Stimulated activated CD8-positive, alpha-beta memory T cell treated with anti-CD3 and anti-CD28 coated beads, Interleukin-2, amount 100 ng/mL, for 1 hour (primary cell): ENCODE results near the gene TRAF3IP1.

ENCODE experiments used
- DNase-seq, 2 donors: peaks; one replicate each; pipeline ENCODE4 v3.0.0-alpha.2; 2020; ENCODE audit warnings: low read depth in 2 of 2

Gene TRAF3IP1

DNA sequence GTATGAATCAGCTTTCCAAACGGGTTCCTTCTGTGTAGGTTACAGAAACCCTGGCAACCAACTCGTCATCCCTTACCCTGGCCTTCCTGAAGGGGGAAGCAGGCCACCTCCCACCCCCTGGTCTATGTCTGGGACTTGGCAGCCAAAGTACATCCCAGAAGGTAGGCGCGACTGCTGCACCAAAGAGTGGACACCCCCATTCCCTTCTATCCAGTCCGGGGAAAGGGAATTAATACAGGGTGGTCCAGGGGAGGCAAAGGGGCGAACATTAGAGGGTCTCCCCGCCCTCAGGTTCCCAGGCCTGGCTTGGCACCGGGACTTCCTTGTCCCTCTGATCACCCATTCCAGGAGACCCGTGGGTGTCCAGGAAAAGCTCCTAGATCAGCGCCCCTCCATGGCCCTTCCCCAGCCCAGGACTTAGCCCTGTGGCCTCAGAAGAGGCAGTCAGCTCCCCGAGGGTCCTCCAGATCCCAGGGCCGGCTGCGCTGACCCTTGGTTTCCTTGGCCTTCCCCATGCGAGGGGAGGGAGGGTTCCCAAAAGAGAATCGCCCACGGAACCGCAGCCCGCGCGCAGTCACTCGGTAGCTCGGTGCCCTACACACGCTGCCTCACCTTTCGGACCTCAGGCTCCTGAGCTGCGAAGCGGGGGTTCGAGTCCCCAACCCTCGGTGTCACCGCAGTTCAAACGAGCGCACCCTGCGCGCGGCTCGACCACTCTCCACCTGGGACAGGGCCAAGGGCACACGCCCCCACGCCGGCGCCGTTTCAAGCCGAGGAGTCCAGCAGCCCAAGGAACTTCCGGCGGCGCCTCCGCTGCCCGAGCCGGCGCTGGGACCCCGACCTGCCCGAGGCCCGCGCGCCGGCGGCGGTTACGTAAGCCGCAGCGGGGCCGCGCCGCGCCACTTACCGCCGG, 32.3 kb upstream of the TRAF3IP1 start, which contains the start of gene PER2:
Gene PER2, minus strand, starts transcription at position 874 of the 913 bp plus-strand sequence. CDS start 10,674 bp downstream, outside the sequence.
- no peak for DNase-seq

DNA sequence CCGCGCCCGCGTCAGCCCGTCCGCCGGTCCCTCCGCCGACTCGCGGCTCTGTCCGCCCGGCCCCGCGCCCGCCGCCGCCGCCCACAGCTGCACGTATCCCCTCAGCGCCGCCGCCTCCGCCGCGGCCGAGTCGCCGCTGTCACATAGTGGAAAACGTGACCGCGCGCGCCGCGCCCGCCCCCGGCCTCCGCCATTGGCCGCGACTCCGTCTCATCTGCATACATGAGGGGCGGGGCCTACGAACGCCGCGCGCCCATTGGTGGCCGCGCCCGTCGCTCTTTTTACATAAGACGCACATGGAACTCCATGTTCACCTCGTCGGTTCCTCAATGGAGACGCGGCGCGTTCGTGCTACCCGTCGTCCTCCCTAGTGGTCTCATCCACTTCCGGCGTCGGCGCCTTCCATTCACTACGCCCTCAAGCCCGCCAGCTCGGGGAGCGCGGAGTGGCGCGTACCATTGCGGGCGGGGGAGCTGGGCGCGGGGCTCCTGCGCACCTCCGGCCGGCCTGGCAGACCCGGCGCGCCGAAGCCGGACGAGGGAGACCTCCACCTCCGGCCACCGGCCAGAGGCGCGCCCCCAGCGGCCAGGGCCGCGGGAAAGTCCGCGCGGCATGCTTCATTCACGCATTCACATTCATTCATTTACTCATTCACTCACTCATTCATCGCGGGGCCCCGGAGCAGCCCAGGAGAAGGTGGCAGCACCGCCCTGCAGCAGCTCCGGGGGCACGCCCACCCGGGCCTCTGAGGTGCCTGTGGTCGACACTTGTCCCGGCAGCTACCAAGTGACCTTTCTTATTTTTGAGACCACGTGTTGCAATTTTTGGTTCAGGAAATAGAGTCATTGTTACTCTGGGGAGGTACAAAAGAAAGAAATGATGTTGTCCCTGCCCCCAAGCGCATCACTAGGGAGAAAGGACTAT, 31.4 kb upstream of the TRAF3IP1 start:
- peak; percentile 95 to 98 for DNase-seq

DNA sequence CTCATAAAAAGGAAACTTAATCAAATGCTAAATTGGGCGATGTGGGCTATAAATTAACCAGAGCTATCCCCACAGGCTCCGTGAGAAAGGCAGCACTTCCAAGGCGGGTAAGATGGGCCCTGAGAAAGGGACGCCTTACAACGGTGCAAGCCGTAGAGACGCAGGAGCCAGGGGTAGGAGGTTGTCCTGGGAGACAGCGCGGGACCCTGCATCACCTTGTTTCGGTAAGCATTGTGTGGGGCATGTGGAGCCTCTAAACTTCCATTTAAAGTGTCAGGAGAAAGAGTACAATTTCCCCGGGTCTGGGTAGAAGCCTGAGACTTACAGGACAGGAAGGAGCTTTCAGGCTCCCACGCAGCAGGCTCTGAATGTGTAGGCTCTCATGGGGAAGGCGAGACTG, 30.7 kb upstream of the TRAF3IP1 start:
- no peak for DNase-seq

DNA sequence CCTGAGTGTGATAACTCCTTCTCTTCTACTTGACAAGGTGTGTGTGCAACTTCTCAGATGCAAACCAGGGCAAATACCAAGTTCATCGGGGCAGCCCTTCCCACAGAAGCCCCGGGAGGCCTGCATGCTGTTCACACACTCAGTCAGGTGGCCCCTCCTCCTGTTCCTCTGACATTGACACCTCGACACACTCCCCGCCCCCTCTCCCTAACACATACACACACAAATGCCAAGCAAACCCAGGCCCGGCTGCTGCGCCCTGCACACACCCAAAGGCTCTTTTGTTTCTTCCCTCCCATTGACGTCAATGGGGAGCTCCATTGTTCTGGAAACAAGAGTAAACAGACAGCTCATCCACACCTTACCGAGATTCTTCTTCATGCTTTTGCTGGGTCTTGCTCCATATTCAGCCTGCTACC, 30.2 kb upstream of the TRAF3IP1 start:
- peak in 1 of 2 donors; percentile 21 for DNase-seq

DNA sequence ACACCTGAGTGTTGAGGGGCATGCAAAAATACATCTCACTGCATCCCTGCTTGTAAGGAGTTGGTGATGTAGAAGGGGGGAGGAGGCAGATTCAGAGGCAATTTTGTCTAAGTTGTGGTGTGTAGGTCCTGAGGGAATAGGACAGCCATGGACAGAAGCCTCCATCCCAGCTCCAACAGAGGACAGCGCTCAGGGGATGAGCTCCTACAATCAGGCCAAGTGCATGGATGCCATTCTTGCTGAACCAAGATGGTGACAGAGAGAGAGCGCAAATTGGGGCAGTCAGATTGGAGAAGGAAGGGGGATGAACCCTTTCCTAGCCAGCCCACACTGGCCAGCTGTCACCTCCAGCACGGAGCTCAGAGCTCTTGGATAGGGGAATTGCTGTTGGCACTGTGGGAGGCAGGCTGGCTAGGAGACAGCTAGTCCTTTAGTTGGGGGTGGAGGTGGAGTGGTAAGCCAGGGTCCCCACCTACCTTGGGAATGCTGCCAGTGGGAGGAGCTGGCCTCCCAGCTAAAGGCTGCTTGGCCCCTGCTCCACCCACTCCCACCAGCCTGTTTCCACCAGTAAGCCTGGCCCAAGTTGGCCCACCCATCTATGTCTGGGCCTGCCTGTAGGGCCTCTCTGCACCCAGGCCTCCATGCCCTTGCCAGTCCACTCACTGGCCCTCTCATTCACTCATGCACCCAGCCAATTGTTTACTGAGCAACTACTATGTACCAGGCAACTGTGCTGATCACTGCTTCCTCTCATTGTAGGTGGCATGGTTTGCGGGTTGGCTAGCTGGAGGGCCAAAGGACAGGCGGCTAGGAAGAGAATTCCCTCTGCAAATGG, 29.4 kb upstream of the TRAF3IP1 start:
- DNase-seq = no peak

DNA sequence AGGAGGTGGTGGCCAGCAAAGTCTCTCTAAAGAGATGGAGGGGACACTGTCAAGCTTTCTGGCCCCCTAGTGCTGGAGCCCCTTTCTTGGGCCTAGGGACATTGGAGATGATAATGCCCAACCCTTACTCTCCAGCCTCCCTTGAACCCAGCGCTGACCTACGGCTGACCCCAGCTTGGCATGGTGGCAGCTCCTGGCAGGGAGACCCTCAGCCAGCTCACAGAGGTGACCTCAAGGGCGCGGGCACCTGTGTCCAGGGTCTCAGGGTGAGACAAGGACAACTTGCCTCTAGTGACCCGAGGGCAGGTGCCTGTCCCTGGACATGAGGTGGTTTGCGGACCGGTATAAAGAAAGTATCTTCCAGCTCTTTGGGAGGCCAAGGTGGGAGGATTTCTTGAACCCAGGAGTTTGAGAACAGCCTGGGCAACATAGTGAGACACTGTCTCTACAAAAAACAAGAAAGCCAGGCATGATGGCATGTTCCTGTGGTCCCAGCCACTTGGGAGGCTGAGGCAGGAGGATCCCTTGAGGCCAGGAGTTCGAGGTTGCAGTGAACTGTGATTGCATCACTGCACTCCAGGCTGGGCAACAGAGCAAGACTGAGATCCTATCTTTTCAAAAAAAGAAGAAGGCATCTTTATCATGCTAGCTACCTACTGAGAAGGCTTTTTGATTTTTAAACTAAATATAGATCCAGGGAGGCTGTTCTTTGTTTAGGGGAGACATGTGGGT, 28.6 kb upstream of the TRAF3IP1 start:
- no peak for DNase-seq

DNA sequence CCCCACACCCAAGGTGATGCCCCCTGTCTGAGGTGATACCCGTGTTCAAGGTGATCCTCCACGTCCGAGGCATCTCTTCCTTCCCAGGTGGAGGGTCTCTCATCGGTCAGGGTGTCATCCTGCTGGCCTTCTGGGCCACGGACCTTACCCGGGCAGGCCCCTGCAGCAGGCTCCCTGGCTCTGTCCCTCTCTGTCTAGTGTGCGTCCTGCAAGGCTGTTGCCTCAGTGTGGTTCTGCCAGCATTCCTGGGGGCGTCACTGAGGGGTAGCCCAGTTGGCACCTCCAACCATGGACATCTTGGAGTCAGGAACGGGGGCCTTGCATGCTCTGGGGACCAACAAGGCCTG, 26.3 kb upstream of the TRAF3IP1 start:
- no peak for DNase-seq

DNA sequence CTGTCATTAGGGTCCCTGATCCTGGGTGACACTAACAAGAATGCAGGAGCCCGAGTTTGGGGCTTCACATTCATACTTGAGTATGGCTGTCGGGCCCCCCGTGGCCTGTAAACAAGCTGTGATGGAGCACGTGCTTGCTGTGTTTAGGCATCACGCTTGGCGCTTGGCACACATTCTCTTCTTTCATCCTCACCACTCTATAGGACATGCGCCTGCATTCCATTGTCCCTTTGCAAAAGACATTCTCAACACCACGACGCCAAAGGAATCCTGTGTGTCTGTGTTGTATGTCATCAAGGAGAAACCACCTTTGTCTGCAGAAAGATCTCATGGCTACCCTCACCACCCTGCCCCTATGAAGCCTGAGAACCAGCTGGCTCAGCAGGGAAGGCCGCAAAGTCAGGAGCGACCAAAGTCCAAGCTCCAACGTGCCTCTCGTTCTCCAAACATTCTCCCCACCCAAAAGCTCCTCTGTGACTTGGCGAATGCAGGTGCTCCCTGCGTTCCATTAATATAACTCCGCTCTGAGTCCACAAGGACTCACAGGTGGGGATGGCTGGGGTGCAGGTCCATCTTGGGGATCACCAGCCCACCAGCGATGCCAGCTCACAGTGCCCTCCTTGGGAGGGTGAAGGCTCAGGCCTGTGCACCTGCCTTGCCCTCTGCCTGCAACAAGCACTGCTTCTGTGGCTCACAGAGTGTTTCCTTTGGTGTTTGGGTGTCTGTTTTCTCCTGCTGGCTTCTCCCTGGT, 25.8 kb upstream of the TRAF3IP1 start:
- DNase-seq = no peak

DNA sequence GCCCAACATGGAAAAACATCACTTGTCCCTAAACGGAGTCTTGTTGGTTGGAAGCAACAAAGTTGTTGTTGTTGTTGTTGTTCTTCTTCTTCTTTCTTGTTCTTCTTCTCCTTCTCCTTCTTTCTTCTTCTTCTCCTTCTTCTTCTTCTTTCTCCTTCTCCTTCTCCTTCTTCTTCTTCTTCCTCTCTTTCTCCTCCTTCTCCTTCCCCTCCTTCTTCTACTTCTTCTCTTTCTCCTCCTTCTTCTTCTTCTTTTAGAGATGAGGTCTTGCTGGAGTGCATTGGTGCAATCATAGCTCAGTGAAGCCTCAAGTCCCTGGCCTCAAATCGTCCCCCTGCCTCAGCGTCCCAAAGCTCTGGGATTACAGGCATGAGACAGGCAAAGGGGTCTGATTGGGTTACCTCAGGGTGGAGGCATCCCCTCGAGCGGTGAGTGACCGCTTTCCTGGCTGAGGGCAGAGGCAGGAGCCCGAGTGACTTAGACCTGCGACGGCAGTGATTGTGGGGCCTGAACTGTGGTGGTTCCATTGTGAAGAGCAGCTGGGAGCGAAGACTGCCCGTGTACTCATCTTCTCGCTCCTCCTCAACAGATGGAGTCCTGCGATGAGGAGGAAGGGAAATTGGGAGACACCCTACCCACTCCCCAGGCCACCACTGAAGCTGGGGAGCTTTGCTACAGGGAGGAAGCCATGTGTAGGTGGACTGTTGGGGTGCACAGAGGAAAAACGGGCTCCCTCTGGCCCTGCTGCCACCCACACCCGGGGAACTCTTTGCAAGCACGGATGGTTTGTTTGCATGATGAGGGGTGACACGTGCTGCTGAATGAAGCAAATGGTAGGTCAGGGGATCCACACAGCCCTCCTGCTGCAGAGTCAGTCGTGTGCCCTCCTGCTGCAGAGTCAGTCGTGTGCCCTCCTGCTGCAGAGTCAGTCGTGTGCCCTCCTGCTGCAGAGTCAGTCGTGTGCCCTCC, 24.9 kb upstream of the TRAF3IP1 start:
- DNase-seq = no peak

DNA sequence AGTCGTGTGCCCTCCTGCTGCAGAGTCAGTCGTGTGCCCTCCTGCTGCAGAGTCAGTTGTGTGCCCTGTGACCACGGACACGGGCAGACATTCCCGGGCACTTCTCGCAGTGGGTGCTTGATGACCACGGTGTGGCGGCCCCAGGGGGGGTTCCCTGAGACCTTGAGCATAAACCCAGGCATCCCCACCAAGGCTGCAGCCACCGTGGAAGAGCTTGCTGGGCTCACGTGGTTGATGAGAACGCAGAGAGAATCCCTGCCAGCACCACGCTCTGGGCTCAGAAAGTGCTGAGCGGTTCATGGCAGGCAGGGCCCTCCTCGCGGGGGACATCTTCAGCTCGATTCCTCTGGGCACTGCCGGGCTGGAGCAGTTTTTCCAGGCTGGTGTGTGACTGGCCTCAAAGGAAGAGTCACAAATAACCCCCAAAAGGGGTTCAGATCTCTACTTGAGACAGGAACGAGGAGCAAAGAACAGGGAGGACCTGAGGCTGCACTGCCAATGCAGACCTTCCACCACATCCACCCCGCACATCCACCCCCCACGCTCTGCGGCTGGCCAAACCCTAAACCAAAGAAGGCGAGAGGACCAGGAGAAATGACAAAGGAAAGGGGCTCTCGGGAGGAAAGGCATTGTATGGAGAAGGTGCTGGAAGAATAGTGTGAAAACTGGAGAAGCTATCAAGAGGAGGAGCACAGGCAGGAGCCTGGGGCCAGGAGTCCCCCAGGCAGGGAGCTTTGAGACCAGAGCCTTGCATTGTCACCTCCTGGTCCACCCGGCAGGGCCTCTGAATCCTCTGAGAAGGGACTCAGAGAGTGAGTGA, 23.5 kb upstream of the TRAF3IP1 start:
- no peak for DNase-seq

DNA sequence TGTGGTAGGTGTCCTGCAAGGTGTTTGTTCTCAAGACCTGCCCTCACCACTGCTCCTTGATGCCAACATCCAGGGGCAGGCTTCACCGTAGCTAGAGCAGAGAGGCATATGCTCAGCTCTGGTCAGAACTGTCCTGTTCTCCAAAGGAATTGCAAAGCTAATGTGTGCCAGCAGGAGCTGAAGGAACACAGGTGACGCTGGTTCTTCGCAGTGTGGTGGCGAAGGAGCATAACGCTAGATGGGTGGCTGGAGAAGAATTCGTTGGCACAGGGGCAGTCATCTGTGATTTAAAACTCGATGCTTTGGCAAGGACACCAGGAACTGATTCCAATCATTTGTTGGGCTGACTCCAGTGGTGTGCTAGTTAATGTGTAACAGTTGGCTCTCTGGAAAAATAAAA, 20.5 kb upstream of the TRAF3IP1 start:
- no peak for DNase-seq

DNA sequence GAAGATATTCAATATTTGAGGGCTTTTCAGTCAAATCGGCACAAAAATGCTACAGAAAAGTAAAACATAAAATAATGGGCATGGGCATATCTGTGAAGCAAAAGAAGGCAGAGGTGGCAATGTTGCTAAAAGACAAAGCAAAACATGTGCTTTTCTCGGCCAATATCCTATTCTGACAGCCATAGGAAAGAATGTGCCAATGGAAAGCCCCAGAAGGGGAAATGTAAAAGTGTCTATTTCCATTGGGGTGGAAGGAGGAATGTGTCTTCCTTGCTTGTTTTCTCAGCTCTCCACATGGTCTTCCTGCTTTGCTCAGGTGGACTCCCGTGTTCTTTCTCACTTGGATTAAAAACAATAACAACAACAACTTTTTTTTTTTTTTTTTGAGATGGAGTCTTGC, 18.2 kb upstream of the TRAF3IP1 start:
- DNase-seq = no peak

DNA sequence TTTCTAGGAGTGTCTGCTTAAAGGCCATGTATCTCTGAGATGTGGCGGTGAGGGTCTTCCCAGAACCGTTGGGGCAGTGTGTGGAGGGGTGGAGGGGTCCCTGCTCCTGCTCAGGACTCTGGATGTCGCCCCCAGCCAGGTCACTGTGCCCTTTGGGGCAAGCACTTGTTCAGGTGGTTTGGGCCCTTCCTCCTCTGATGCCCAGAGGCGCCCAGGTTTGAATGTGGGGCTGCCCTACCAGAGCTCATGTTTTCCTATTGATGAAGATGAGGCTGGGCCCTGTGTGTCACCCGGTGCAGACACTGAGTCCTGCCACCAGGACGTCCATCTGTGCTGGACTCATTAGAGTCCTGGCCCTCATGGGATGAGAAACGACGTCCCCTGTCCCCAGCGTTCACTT, 17.6 kb upstream of the TRAF3IP1 start:
- DNase-seq = no peak

DNA sequence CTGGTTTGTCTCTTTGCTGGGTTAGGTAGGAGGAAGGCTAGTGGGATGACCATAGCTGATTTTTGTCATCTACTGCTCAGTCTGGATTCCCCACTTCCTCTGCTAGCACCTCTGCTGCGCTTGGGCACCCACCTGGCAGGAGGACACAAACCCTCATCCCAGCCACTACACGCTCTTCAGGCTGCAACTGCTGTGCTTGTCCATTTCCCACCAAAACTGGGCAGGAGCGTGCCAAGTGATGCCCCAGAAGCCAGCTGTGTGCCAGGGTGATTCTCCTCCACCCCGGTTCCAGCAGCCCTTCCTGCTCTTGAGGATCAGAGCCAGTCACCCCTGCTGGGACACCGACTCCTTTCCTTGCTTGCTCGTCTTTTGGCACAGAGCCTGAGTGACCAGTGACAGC, 16.2 kb upstream of the TRAF3IP1 start:
- no peak for DNase-seq

DNA sequence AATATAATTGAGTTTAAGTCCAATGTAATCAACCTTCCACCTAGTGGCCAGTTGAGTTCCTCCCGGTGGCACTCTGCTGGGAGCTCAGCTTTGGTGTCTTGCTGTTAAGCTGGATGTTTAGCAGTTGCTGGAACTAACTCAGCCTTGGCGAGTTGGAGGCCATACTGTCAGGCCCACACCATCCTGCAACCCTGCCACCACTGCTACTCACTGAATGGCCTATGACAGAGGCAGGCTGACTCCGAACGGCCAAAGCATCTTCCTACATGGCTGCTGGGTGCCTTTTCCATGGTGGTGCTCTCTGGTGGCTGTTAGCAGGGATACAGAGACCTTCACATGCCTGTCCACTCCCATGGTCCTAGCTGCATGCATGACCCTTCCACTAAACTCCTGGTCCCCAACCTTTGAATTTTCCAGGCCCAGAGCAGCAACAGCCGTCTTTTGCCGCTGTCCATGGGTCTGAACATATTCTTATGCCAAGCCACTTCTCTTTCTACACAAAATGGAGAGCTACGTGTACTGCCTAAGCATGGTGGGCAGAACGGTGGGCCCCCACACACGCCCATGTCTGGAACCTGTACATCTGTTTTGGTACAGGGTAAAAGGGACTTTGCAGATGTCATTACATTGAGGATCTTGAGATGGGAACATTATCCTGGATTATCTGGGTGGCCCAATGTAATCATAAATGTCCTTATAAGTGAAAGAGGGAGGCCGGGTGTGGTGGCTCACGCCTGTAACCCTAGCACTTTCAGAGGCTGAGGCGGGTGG, 15.0 kb upstream of the TRAF3IP1 start:
- DNase-seq = no peak

DNA sequence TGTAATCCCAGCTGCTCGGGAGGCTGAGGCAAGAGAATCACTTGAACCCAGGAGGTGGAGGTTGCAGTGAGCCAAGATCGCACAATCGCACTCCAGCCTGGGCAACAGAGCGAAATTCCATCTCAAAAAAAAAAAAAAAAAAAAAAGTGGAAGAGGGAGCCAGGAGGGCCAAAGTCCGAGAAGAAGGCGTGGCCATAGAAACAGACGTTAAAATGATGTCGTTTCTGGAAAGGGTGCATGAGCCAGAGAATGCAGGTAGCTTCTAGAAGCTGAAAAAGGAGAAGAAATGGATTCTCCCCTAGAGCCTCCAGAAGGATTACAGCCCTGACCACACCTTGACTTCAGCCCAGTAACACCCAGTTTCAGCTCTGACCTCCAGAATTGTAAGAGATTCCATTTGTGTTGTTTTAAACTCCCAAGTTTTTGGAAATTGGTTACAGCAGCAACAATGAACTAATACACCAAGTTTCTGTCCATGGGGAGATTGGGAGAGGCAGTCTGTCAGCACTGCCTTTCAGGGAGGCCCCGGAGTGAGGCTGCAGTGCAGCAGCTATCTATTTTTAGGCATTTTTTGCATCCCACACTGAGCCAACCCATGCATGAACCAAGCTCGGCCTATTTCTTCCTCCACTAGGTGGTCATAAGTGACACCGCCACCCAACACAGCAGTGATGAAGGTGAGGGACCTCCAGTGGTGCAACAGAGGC, 14.2 kb upstream of the TRAF3IP1 start:
- DNase-seq = no peak

DNA sequence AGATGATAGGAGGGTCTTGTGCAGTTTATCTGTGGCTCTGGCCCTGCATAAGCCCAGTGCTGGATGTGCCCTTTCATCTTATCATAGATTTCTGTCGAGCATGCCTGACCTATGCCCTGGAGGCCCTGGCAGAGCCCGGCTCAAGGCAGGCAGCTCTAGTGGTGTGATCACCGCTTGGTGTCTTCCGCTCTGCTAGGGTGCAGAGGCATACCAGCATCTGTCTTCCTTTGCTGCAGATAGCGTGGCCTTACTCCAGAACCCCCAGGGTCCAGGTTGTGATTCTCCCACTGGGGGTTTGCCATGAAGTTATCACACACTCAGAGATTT, 13.7 kb upstream of the TRAF3IP1 start:
- DNase-seq = no peak
